Activated gamma-delta T cell (primary cell): ENCODE data around the gene ZNF677.
"Not testable (repeated sequence)": the region's sequence is repeated elsewhere in the genome, so short reads cannot be mapped to it uniquely, and the experiment has no call there.

Experiments
- DNase-seq: peaks from one replicate; lab custom pipeline; 2025; lab: John Stamatoyannopoulos, UW

Gene ZNF677

DNA sequence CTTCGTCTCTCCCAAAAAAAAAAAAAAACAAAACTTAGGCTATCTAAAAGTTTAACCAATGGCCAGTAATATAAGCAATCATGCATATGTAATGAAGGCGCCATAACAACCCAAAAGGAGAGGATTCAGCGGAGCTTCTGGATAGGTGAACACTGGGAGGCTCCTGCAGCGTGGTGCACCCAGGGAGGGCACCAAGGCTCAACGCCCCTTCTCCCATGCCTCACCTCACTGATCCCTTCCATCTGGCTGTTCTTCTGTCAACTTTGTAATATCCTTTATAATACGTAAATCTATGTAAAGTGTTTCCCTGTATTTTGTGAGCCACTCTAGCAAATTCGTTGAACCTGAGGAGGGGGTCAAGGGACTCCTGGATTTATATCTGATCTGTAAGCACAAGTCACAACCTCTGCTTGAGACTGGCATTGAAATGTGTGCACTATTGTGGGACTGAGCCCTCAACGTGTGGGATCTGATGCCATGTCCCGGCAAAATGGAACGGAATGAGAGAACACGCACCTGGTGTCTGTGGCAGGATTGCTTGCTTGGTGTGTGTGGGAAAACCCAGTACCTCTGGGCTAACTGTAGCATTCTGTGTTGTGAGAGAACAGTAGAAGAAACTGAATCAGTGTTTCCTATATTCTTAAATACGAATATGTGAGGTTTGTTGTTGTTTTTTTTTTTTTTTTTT lies 61.0 kb downstream of the ZNF677 start:
- no peak for DNase-seq

- peak; percentile 26 for DNase-seq
Observed at GRCh38 chr19:53192771-53193534, 61.7 kb downstream of the ZNF677 start, which contains the start of gene ZNF665. Gene ZNF665 (minus strand): TSS chr19:53193358. CDS start chr19:53182898, 10,460 bp downstream.

DNA sequence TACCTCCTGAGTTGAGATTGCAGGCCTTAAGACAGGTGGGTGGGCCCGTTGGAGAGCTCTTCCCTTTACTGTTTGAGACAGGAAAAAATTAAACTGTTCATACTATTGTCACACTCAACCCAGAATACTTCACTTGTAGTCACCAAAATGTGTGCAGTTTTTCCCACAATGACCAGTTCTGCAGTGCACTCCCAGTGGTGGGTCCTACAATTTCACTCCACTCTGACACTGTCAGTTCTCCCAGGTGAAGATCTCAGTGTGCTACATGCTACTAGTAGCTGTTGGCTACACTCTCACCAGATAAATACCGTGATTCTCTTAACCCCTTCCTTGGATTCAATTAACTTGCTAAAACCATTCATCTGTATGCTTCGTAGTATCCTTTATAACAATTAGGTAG lies 64.4 kb downstream of the ZNF677 start:
- DNase-seq = no peak

GRCh38 chr19:53189691-53190198 lies 64.9 kb downstream of the ZNF677 start:
- not testable (repeated sequence) for DNase-seq
